ENCODE data around the gene PIEZO2.

- TF ChIP-seq CTCF (IDR thresholded peaks at IDR 0.05) (no peak), POLR2AphosphoS5 (IDR thresholded peaks at IDR 0.05) (no peak), POLR2A (IDR thresholded peaks at IDR 0.05) (no peak)
Measured at GRCh38 chr18:10663750-10664149, 485.6 kb downstream of the PIEZO2 start.

All from upper lobe of left lung (tissue), 4 donors.